ENCODE results near the gene ZNF831.

The ZNF831 gene

DNA sequence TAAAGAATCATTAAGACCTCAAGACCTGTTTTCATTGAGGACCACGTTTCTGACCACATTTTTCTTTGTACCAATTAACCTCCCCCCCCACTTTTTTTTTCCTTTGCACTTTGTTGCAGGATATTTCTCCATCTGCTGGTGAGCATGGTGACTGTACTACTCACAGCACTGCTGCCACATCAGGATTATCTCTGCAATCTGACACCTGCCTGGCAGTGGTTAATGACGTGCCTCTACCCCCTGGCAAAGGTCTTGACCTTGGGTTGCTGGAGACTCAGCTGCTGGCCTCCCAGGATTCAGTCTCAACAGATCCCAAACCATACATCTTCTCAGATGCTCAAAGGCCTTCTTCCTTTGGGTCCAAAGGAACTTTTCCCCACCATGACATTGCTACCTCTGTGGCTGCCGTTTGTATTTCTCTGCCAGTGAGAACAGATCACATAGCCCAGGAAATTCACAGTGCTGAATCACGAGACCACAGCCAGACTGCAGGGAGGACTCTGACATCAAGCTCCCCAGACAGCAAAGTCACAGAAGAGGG is 90.2 kb downstream of the ZNF831 start:
- no peak for DNase-seq

- DNase-seq = no peak
Measured at GRCh38 chr20:59255256-59255655, 91.6 kb downstream of the ZNF831 start.

DNA sequence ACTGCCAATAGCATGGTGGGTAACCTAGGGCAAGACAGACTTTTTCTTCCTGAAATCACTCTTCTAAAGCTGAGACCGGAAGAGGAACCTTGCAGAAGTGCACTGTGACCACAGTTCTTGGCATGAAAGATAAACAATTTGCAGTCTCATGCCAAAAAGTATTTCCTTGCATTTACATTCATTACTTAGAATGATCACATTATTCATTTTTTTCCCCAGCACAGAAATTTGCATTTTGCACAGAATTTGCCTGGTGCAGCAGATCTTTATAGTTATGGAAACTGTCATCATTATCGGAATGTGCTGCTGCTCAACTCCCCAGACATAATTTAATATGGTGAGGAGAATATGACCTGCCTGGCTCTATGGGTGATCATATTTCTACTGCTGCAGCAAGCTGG is 94.6 kb downstream of the ZNF831 start:
- no peak for DNase-seq

GRCh38 chr20:59259946-59260345 is 96.3 kb downstream of the ZNF831 start:
- DNase-seq = no peak

DNA sequence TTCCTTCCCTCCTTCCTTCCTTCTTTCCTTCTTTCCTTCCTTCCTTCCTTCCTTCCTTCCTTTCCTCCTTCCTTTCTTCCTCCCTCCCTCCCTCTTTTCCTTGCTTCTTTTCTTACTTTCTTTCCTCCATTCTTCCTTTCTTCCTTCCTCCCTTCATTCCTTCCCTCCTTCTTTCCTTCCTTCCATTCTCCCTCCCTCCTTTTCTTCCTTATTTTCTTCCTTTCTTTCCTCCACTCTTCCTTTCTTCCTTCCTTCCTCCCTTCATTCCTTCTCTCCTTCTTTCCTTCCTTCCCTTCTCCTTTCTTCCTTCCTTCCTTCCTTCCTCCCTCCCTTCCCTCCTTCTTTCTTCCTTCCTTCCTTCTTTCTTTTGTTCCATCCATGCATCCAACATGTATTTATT is 101.7 kb downstream of the ZNF831 start:
- no peak for DNase-seq

GRCh38 chr20:59268870-59269269 is 105.2 kb downstream of the ZNF831 start:
- no peak for DNase-seq

- no peak for DNase-seq
Measured at GRCh38 chr20:59269411-59270025, 105.9 kb downstream of the ZNF831 start.

DNA sequence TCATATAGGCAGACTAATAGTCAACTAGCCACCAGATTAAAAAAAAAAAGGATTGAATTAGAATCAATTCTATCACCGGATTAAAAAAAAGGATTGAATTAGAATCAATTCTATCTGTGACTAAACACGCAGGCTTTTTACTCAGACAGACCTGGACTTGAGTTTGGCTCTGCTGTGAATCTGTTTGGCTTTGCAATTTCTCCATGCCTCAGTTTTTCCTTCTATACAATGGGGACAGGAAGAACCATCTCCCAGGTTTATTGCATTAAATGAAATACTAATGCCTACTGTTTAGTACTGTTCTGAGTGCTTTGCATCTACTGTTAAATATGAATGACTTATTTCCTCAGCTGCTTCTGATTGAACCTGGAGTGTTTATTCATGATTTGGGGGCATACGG is 106.8 kb downstream of the ZNF831 start:
- DNase-seq = no peak

DNA sequence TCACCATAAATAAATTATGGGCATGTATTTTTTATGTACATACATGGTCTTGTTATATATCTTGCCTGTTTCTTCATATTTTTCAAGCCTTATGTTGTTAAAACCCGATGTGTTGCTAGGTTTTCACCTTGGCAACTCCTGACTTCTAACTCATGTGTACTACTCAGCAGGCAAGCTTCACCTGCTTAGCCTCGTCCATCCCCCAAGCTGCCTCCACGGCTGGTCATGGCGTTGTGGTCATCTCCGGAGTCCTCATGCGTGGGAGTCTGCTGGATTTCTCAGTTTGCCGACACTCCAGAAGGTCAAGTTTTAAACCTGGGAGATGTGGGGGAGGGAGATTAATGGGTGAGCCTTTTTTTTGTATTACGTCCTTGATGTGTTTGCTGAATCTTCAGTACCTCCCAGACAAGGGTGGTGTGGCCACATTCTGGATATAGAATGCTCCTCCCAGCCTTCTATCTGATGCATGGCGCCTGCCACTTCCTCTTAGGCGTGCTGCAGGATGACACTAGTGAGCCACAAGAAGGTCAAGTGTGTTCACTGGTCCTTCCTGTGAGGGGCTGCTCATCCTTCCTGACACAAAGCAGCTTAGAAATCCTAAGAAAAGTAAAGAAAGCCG is 110.2 kb downstream of the ZNF831 start:
- DNase-seq = no peak

DNA sequence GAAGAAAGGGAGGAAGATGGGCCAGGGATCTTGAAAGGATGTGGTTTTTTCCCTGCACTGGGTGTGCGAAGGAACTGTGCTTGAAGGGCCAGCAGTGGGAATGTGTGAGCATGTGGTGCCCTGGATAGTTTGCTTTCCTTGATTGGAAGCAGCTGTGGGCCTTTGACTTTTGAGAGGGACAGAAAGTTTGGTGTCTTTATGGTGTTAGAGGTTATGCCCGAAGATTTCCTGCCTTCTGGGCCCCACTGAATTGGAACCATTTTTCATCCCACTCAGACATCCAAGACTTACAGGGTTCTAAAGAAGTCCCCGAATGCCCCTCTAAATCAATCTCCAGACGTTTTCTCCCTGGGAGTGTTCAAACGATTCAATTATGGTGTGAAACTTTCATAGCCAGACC is 113.3 kb downstream of the ZNF831 start:
- DNase-seq = no peak

GRCh38 chr20:59284470-59284869 is 120.8 kb downstream of the ZNF831 start:
- no peak for DNase-seq

GRCh38 chr20:59289994-59290393 is 126.4 kb downstream of the ZNF831 start:
- no peak for DNase-seq

- DNase-seq = no peak
Measured at GRCh38 chr20:59291740-59292383, 128.2 kb downstream of the ZNF831 start.

DNA sequence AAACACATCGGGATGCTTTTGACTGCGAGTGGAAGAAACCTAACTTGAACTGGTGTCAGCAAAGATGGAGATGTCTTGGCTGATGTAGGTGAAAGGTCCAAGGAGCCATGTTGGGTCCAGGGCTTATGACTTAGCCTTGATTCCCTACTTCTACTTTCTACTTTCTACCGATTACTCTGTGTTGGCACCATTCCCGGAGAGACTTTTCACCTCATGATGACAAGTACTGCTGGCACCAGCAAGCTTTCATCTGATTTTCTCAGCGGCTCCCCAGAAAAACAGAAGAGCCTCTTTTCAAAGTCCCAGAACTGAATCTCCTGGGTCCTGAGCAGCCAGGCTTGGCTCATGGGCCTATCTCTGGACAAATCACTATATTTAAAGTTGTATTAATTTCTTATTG is 131.9 kb downstream of the ZNF831 start:
- no peak for DNase-seq

GRCh38 chr20:59297686-59298085 is 134.1 kb downstream of the ZNF831 start:
- DNase-seq = no peak

- no peak for DNase-seq
Measured at GRCh38 chr20:59299945-59300332, 136.3 kb downstream of the ZNF831 start.

- DNase-seq = no peak
Measured at GRCh38 chr20:59300333-59301081, 136.9 kb downstream of the ZNF831 start, which contains the start of gene EDN3. EDN3 (plus strand) TSS chr20:59300611; CDS start chr20:59300813, 202 bp downstream.

DNA sequence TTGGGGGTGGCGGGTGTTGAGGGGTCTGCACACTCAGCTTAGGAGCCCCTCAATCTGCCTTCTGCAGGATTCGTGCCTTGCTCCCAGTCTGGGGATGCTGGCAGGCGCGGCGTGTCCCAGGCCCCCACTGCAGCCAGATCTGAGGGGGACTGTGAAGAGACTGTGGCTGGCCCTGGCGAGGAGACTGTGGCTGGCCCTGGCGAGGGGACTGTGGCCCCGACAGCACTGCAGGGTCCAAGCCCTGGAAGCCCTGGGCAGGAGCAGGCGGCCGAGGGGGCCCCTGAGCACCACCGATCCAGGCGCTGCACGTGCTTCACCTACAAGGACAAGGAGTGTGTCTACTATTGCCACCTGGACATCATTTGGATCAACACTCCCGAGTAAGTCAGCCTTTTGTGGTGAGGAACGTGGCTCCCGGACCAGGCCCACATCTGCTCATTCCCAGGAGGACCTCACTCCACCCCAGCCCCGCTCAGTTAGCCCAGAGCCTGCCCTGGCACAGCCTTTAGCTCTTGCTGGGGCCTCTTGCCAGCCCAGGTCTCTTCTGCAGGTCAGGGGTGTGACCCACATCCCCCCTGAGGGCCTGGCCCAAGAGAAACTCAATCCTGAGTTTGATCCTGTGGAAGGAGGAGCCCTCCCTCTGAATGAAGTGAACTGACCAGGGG is 137.9 kb downstream of the ZNF831 start:
- no peak for DNase-seq

DNA sequence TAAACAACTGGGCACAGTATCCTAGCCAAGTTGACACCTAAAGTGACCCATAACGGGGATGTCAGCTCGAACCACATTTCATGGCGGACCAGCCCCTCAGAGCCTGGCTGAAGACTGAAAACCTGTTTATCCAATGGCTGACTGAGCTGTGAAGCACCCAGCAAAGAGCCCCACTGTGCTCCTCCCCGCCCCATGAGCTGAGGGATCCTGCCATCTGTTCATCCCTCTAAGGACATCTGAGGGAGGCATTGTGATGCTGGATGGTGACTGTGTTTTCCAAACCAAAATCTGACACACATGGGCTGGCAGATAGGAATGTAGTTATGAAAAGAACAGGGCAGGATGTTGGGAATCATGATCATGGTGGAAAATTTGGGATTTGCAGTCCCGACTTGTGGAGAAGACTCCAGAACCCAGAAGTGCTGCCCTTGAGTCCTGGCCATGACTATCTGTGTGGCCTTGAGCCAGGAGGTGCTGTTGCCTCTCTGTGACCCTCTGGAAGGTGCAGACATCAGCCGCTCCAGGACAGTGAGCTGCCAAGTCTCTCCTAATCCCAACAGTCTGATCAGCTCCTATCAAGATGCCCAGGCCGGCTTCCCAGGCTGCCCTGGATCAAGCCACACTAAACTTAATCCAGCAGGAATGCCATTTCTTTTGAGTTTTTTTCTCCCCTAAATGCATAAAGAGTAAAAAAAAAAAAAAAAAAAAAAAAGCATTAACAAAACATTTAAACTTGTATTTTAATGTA is 142.5 kb downstream of the ZNF831 start:
- DNase-seq = no peak

DNA sequence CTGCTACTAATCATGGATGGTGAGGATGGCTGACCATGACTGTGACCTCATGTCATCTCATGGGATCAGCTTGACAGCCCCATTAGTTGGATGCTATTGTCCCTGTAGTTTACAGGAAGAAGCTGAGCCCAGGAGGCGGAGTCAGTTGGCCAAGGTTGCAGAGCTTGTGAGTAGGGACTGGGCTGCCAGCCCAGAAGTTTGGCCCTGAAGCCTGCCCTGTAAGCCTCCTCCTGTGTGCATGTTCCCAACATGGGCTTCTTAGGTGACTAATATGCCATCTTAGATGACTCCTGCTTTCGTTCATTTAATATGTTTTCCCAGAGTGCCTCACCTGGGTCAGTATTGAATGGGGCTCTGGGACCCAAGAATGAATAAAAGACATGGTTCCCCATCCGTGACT is 143.6 kb downstream of the ZNF831 start:
- no peak for DNase-seq

Measured in EL (cell line).